MG63 (cell line): Measurements from ENCODE around the gene OR56A5. TPM values are rescaled to one million over a fixed set of nuclear protein-coding genes. Genes with fewer than 3 reads are reported as not detected.
A peak's percentile ranks its signal among the peaks of the same experiment; 100 is the strongest.
"Not testable (repeated sequence)": the region's sequence is repeated elsewhere in the genome, so short reads cannot be mapped to it uniquely, and the experiment has no call there.

Experiments
- DNase-seq: peaks from one replicate; pipeline ENCODE4 v3.0.0-alpha.2; 2020
- H3K27me3 ChIP-seq: fragments of 250-450 bp; sonication (Bioruptor Pico); 2 replicates; pipeline ENCODE4 v1.5.1; 2020; ENCODE audit warnings: mild to moderate bottlenecking, moderate library complexity
- H3K36me3 ChIP-seq: fragments of 250-450 bp; sonication (Bioruptor Pico); 2 replicates; pipeline ENCODE4 v1.5.1; 2020; ENCODE audit warnings: mild to moderate bottlenecking, moderate library complexity
- H3K4me3 ChIP-seq: fragments of 250-450 bp; sonication (Bioruptor Pico); 2 replicates; pipeline ENCODE4 v1.5.1; 2020; ENCODE audit warnings: mild to moderate bottlenecking, moderate library complexity
- H3K9me3 ChIP-seq: fragments of 250-450 bp; sonication (Bioruptor Pico); 2 replicates; pipeline ENCODE4 v1.5.1; 2020; ENCODE audit warnings: mild to moderate bottlenecking, moderate library complexity
- total RNA-seq: library from RNA; depleted of rRNA; stranded (reverse); fragments of >200 nt; shearing (Covaris generic); gene quantifications from 2 replicates; pipeline ENCODE4 v1.2.3, GENCODE V29; 2014; ENCODE audit warnings: low replicate concordance; rRNA removed

OR56A5 gene, protein sequence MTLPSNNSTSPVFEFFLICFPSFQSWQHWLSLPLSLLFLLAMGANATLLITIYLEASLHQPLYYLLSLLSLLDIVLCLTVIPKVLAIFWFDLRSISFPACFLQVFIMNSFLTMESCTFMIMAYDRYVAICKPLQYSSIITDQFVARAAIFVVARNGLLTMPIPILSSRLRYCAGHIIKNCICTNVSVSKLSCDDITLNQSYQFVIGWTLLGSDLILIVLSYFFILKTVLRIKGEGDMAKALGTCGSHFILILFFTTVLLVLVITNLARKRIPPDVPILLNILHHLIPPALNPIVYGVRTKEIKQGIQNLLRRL
- total RNA-seq = not detected in 2 replicates

- Histone ChIP-seq H3K9me3 (no peaks in the 10 kb centered on the region), H3K36me3 (no peaks in the 10 kb centered on the region), H3K4me3 (no peak within 1 kb of the TSS), H3K27me3 (peaks cover 4% of the 10 kb centered on the region; the same call in 1 of the 2 replicates)
- DNase-seq = no peak
Measured at GRCh38 chr11:5968394-5968793, at the start of gene OR56A5. OR56A5 (minus strand) TSS chr11:5968494; CDS start chr11:5968494, 0 bp downstream.

GRCh38 chr11:6013042-6013441 lies 44.7 kb upstream of the OR56A5 start:
- Histone ChIP-seq H3K4me3 (no peak overlapping the region), H3K27me3 (peaks cover 8% of the 10 kb centered on the region; the same call in 1 of the 2 replicates), H3K9me3 (no peaks in the 10 kb centered on the region; the same call in 1 of the 2 replicates), H3K36me3 (no peaks in the 10 kb centered on the region)
- DNase-seq = no peak

- DNase-seq = no peak
- Histone ChIP-seq H3K27me3 (peaks cover 8% of the 10 kb centered on the region; the same call in 1 of the 2 replicates), H3K9me3 (no peaks in the 10 kb centered on the region), H3K36me3 (no peaks in the 10 kb centered on the region), H3K4me3 (no peak overlapping the region)
Measured at GRCh38 chr11:6012035-6012668, 43.9 kb upstream of the OR56A5 start.

DNA sequence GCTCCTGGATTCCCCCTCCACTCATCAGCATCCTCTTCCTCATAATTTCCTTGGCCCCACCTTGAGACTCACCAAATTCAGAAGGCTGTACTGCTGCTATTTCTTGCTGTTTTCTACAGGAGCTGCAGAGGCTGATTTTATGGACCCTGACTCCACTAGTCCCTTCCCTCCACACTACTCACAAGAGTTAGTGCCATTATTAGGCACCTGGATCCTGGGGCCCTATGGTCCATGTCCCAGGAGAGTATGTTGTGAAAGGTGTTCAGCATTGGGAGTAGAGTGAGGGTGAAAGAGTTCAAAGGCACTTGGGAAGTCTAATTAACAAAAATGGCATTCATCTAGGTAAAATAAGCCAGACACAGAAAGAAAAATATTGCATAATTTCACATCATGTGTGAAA lies 38.6 kb upstream of the OR56A5 start, which contains the start of gene OR56A4:
TSS of gene OR56A4 (minus strand) at position 101 of the 400 bp plus-strand sequence. CDS start 3,954 bp downstream, outside the sequence.
- H3K9me3 ChIP-seq = no peaks in the 10 kb centered on the region
- no peak within 1 kb of the TSS for H3K4me3 ChIP-seq
- H3K27me3 ChIP-seq = peaks cover 8% of the 10 kb centered on the region; the same call in 1 of the 2 replicates
- H3K36me3 ChIP-seq = no peaks in the 10 kb centered on the region
- no peak for DNase-seq

- no peak for DNase-seq
- Histone ChIP-seq H3K27me3 (peaks cover 8% of the 10 kb centered on the region; the same call in 1 of the 2 replicates), H3K36me3 (no peaks in the 10 kb centered on the region)
Measured at GRCh38 chr11:6006395-6006794, 38.1 kb upstream of the OR56A5 start.

DNA sequence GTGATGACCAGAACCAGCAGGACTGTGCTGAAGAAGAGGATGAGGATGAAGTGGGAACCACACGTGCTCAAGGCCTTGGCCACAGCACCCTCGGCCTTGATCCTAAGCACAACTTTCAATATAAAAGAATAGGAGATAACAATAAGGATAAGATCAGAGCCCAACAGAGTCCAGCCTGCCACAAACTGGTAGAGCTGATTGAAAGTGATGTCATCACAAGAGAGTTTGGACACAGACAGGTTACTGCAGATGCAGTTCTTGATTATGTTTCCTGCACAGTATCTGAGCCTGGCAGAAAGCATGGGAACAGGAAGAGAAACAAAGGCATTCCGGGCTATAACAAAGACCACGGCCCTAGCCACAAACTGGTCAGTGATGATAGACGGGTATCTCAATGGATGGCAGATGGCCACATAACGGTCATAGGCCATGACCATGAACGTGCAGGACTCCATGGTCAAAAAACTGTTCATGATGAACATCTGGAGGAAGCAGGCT lies 34.0 kb upstream of the OR56A5 start:
- Histone ChIP-seq H3K36me3 (no peaks in the 10 kb centered on the region), H3K27me3 (no peaks in the 10 kb centered on the region), H3K4me3 (no peak overlapping the region), H3K9me3 (no peaks in the 10 kb centered on the region)
- no peak for DNase-seq

More at GRCh38 chr11:6006395-6006794, 38.1 kb upstream of the OR56A5 start:
- no peak overlapping the region for H3K4me3 ChIP-seq
- no peaks in the 10 kb centered on the region for H3K9me3 ChIP-seq

DNA sequence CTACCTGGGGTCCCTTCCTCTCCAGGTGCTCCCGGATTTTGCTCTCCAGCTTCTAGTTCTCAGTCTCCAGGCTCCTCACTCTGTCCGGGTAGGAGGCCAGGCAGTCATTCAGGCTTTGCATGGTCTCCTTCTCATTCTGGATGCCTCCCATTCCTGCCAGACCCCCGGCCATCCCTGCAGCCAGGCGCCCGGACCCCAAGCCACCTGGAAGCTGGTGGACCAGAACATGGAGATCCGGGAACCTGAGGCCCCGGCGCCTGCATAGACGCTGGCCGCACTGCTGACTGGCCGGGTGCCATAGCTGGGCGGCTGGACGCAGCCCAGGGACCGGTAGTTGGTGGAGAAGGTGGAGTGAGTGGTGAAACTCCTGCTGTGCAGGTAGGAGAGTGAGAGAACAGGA lies 26.5 kb upstream of the OR56A5 start:
- Histone ChIP-seq H3K9me3 (no peaks in the 10 kb centered on the region), H3K4me3 (no peak overlapping the region), H3K36me3 (no peaks in the 10 kb centered on the region), H3K27me3 (no peaks in the 10 kb centered on the region)
- no peak for DNase-seq

DNA sequence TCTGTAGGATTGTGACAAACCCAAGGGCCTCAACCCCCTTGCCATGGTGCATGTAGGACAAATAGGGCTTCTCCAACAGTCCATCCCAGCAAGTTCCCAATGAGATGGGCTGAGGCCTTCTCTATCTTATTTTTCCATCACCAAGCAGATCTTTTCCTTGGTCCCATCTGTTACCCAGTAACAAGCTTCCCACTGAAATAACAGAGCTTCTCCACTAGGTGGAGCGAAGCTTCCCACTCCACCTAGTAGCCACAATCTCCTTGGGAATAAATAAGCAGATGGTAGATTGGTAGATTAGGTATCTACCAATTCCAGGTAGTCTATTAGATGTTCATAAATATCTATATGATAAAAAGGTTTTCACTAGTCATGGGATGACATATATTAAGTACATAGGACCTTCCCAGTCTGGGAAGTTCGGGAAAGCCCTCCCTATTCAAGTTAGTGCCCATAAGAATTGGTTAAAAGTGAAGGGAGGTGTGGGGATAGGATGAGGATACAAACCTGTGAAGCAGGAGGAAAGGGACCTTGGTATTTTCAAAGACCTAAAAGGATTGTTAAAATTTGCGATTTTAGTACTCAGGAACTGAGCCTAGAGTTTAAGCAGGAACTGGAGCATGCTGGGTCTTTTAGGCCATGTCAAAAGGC lies 24.4 kb upstream of the OR56A5 start:
- Histone ChIP-seq H3K9me3 (no peaks in the 10 kb centered on the region), H3K27me3 (no peaks in the 10 kb centered on the region), H3K4me3 (no peak overlapping the region), H3K36me3 (no peaks in the 10 kb centered on the region)
- no peak for DNase-seq

DNA sequence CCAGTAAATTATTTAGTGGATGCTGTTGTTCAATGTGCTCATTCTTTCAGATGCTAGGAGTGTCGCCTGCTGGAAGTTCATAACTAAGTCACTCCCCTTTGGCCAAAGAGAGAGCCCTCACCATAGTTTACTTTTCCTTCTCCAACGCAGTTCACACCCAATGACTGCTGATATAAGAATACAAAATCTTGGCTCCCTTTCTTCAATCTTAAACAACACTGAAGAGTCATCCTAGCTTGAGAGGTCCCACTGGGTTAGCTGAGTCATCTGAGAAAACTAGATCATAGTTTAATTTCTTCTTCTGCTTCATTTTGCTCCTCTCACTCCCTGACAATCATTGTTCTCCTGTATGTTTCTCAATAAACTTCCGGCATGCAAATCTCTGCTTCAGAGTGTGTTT lies 23.9 kb upstream of the OR56A5 start:
- no peaks in the 10 kb centered on the region for H3K9me3 ChIP-seq
- peak; percentile 9 for DNase-seq
- no peak overlapping the region for H3K4me3 ChIP-seq
- H3K36me3 ChIP-seq = no peaks in the 10 kb centered on the region
- no peaks in the 10 kb centered on the region for H3K27me3 ChIP-seq

DNA sequence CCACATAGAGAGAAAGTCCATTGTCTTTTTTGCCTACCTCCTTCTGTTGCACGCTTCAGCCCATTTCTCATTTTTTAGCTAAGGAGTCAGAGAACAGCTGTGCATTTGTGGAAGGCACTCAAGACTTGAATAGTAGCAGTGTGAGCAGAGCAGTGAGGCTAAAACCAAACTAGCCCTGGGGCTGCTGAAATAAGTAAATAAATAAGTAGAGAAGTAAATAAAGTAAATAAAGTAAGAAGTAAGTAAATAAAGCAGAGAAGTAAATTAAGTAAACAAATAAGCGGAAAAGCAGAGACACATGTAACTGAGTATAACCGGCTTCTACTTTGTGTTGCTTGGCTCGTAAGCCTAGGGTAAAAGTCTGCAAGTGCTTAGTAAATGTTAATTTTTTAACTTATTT lies 20.9 kb upstream of the OR56A5 start:
- H3K9me3 ChIP-seq = no peaks in the 10 kb centered on the region
- no peaks in the 10 kb centered on the region for H3K36me3 ChIP-seq
- no peaks in the 10 kb centered on the region for H3K27me3 ChIP-seq
- H3K4me3 ChIP-seq = no peak overlapping the region
- DNase-seq = no peak

DNA sequence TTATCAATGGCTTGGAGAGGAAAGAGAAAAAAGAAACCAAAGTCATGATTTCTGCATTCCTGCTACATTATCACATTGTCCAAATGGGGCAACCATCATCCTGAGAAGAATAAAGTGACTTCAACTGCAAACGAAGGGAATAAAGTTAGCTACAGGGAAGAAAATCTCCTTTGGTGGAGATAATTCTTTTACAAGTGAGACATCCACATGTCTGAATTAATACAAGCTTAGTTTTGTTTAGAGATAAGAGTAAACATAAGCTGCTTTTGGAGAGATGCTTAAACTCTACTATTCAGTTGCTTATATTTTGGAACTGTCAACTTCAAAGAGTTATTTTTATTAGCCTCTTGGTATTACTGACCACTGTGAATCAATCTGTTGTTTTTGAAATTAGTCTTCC lies 18.6 kb upstream of the OR56A5 start, which contains the start of gene OR52L1:
TSS of gene OR52L1 (minus strand) at position 101 of the 400 bp plus-strand sequence. CDS start at position 46, 55 bp downstream.
- no peak for DNase-seq
- H3K27me3 ChIP-seq = no peaks in the 10 kb centered on the region
- no peaks in the 10 kb centered on the region for H3K9me3 ChIP-seq
- H3K36me3 ChIP-seq = no peaks in the 10 kb centered on the region
- H3K4me3 ChIP-seq = no peak within 1 kb of the TSS

DNA sequence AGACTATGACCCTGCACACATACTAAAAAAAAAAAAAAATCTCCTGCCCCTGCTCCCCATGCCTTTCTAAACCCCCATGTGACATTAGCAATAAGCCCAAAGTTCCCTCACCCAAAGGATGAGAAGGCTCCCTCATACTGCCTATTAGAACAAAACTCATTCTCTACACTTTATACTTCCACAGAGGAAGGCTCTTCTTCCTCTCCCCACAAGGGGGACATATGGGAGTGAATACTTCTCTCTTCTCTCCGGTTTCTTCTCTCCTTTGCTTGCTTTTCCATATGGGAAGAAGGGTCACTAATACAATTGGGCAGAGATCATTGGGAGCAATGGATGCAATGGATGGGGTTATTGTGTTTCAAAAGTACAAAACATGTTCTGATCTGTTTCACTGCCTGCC lies 15.1 kb upstream of the OR56A5 start:
- H3K4me3 ChIP-seq = no peak overlapping the region
- peaks cover 6% of the 10 kb centered on the region; the same call in 1 of the 2 replicates for H3K9me3 ChIP-seq
- DNase-seq = no peak
- H3K36me3 ChIP-seq = no peaks in the 10 kb centered on the region
- no peaks in the 10 kb centered on the region for H3K27me3 ChIP-seq

DNA sequence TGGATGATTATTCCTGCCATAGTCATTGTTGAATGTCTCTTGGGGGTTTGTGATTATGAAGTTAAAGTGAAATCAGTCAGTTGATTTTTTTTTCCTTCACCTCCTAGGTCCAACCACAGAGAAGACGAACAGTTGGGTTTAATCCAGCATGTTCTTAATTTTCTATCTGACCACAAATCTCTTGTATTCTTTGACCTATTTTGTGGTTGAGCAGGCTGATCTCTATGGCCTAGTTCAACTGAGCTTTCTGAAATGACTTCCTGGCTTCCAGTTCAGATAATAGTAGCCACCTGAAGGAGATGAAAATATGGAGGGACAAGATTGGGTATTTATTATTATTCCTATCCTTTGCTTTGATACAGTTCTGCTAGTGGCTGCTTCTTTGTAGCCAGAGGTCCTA lies 5.2 kb upstream of the OR56A5 start:
- Histone ChIP-seq H3K4me3 (no peak overlapping the region), H3K36me3 (no peaks in the 10 kb centered on the region), H3K27me3 (peaks cover 4% of the 10 kb centered on the region; the same call in 1 of the 2 replicates), H3K9me3 (no peaks in the 10 kb centered on the region; the same call in 1 of the 2 replicates)
- DNase-seq = no peak

GRCh38 chr11:5967708-5968107 lies 586 bp downstream of the OR56A5 start:
- H3K36me3 ChIP-seq = no peaks in the 10 kb centered on the region
- H3K27me3 ChIP-seq = peaks cover 4% of the 10 kb centered on the region; the same call in 1 of the 2 replicates
- no peaks in the 10 kb centered on the region for H3K9me3 ChIP-seq
- H3K4me3 ChIP-seq = no peak overlapping the region
- peak; percentile 7 for DNase-seq

DNA sequence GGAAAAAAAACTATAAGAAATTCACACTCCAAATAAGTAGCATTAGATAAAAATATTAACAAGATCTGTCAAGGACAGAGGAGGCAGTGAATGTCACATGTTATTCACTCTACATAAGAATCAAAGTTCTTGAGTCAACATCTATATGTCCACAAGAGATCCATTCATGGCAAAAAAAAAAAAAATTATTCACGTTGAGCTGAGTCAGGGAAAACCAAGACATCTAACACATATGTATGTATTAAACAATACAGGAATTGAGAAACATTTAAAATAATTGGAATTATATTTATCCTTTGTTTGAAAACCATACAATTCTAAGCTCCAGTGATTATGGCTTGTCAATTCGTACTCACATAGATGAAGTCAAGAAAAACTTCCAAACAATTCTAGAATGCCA lies 1.3 kb downstream of the OR56A5 start:
- Histone ChIP-seq H3K9me3 (no peaks in the 10 kb centered on the region), H3K4me3 (no peak overlapping the region), H3K27me3 (peaks cover 4% of the 10 kb centered on the region; the same call in 1 of the 2 replicates), H3K36me3 (no peaks in the 10 kb centered on the region)
- DNase-seq = no peak

- not testable (repeated sequence) for H3K36me3 ChIP-seq, H3K9me3 ChIP-seq, DNase-seq, H3K27me3 ChIP-seq, H3K4me3 ChIP-seq
Measured at GRCh38 chr11:5960704-5961320, 7.5 kb downstream of the OR56A5 start.
